Parathyroid adenoma (tissue), 2 donors: ENCODE data around the gene GCG.

Experiments
- H2AFZ ChIP-seq: fragments of 300-600 bp; sonication (generic); one replicate; pipeline ENCODE4 v1.7.0; 2017; ENCODE audit warnings: antibody characterized with exemption, mild to moderate bottlenecking
- H3K27ac ChIP-seq: fragments of 300-600 bp; sonication (generic); one replicate; pipeline ENCODE4 v1.7.0; 2017
- H3K27me3 ChIP-seq: fragments of 300-600 bp; sonication (generic); one replicate; pipeline ENCODE4 v1.7.0; 2017; ENCODE audit warnings: low read length; ENCODE audit not compliant: control insufficient read depth, insufficient read depth
- H3K36me3 ChIP-seq: fragments of 300-600 bp; sonication (generic); one replicate; pipeline ENCODE4 v1.7.0; 2017; ENCODE audit warnings: low read length; ENCODE audit not compliant: control insufficient read depth, insufficient read depth
- H3K4me1 ChIP-seq: fragments of 300-600 bp; sonication (generic); one replicate; pipeline ENCODE4 v1.7.0; 2017; ENCODE audit warnings: control low read depth
- H3K4me2 ChIP-seq: fragments of 300-600 bp; sonication (generic); one replicate; pipeline ENCODE4 v1.7.0; 2017; ENCODE audit warnings: low read length
- H3K4me3 ChIP-seq: fragments of 300-600 bp; sonication (generic); one replicate; pipeline ENCODE4 v1.7.0; 2017; ENCODE audit warnings: low read depth, low read length
- H3K79me2 ChIP-seq: fragments of 300-600 bp; sonication (generic); one replicate; pipeline ENCODE4 v1.7.0; 2017; ENCODE audit warnings: control low read depth
- H3K9ac ChIP-seq: fragments of 300-600 bp; sonication (generic); one replicate; pipeline ENCODE4 v1.7.0; 2017; ENCODE audit warnings: mild to moderate bottlenecking
- H3K9me3 ChIP-seq: fragments of 300-600 bp; sonication (generic); one replicate; pipeline ENCODE4 v1.7.0; 2017; ENCODE audit warnings: low read length; ENCODE audit not compliant: control insufficient read depth
- CTCF ChIP-seq: fragments of 300-600 bp; sonication (generic); IDR thresholded peaks from one replicate; pipeline ENCODE4 v1.7.0; 2017; ENCODE audit warnings: antibody characterized with exemption, mild to moderate bottlenecking
- donor health status: primary hyperparathyroidism.

The GCG gene

GRCh38 chr2:162182395-162182794 lies 30.3 kb upstream of the GCG start:
- Histone ChIP-seq H3K9ac (no peak overlapping the region), H3K9me3 (no peaks in the 10 kb centered on the region), H3K4me2 (no peak overlapping the region), H3K36me3 (no peaks in the 10 kb centered on the region), H3K27me3 (no peaks in the 10 kb centered on the region), H3K27ac (no peak overlapping the region), H2AFZ (no peak overlapping the region), H3K4me1 (no peaks in the 10 kb centered on the region), H3K79me2 (no peaks in the 10 kb centered on the region), H3K4me3 (no peak overlapping the region)
- no peak for TF ChIP-seq CTCF

- Histone ChIP-seq H3K36me3 (no peaks in the 10 kb centered on the region), H3K4me2 (no peak overlapping the region), H3K27me3 (no peaks in the 10 kb centered on the region), H2AFZ (no peak overlapping the region), H3K79me2 (no peaks in the 10 kb centered on the region), H3K27ac (no peak overlapping the region), H3K9ac (no peak overlapping the region), H3K4me1 (no peaks in the 10 kb centered on the region), H3K9me3 (no peaks in the 10 kb centered on the region), H3K4me3 (no peak overlapping the region)
- no peak for TF ChIP-seq CTCF
Observed at GRCh38 chr2:162177301-162177700, 25.3 kb upstream of the GCG start.

GRCh38 chr2:162175714-162176113 lies 23.7 kb upstream of the GCG start:
- H3K79me2 ChIP-seq, result no peaks in the 10 kb centered on the region
- H3K9me3 ChIP-seq, result no peaks in the 10 kb centered on the region
- no peak overlapping the region for H3K4me2 ChIP-seq
- no peaks in the 10 kb centered on the region for H3K36me3 ChIP-seq
- H3K4me3 ChIP-seq, result no peak overlapping the region
- no peak overlapping the region for H2AFZ ChIP-seq
- H3K9ac ChIP-seq, result no peak overlapping the region
- no peak overlapping the region for H3K27ac ChIP-seq
- no peak for TF ChIP-seq CTCF
- no peaks in the 10 kb centered on the region for H3K4me1 ChIP-seq
- H3K27me3 ChIP-seq, result no peaks in the 10 kb centered on the region

GRCh38 chr2:162174746-162175145 lies 22.7 kb upstream of the GCG start:
- Histone ChIP-seq H3K36me3 (no peaks in the 10 kb centered on the region), H3K27ac (no peak overlapping the region), H3K9ac (no peak overlapping the region), H3K9me3 (no peaks in the 10 kb centered on the region), H3K79me2 (no peaks in the 10 kb centered on the region), H3K27me3 (no peaks in the 10 kb centered on the region), H3K4me3 (no peak overlapping the region), H2AFZ (no peak overlapping the region), H3K4me2 (no peak overlapping the region), H3K4me1 (no peaks in the 10 kb centered on the region)
- TF ChIP-seq CTCF, result no peak

GRCh38 chr2:162172802-162173370 lies 20.8 kb upstream of the GCG start:
- Histone ChIP-seq H3K4me3 (no peak overlapping the region), H3K79me2 (no peaks in the 10 kb centered on the region), H3K4me2 (no peak overlapping the region), H3K36me3 (no peaks in the 10 kb centered on the region), H3K27ac (no peak overlapping the region), H3K9ac (no peak overlapping the region), H3K9me3 (no peaks in the 10 kb centered on the region), H2AFZ (no peak overlapping the region), H3K4me1 (no peaks in the 10 kb centered on the region), H3K27me3 (no peaks in the 10 kb centered on the region)
- no peak for TF ChIP-seq CTCF
